Chondrocyte (in vitro differentiated cells): Measurements from ENCODE around the gene APBA1. TPM values are rescaled to one million over a fixed set of nuclear protein-coding genes. Genes with fewer than 3 reads are reported as not detected.

ENCODE experiments used
- DNase-seq: peaks from one replicate; pipeline ENCODE4 v3.0.0; 2021; ENCODE audit warnings: mixed read lengths, low spot score
- H3K27ac Mint-ChIP-seq: one replicate; pipeline ENCODE4 v1.8.0; 2021; ENCODE audit warnings: mild to moderate bottlenecking, moderate library complexity, mixed read lengths; ENCODE audit not compliant: unreplicated experiment
- H3K27me3 Mint-ChIP-seq: 2 replicates; pipeline ENCODE4 v1.8.0; 2021; ENCODE audit warnings: low read depth, mixed read lengths
- H3K36me3 Mint-ChIP-seq: 2 replicates; pipeline ENCODE4 v1.8.0; 2021; ENCODE audit warnings: low read depth, mixed read lengths
- H3K4me1 Mint-ChIP-seq: 2 replicates; pipeline ENCODE4 v1.8.0; 2021; ENCODE audit warnings: low read depth, mild to moderate bottlenecking, mixed read lengths
- H3K4me3 Mint-ChIP-seq: one replicate; pipeline ENCODE4 v1.8.0; 2021; ENCODE audit warnings: mild to moderate bottlenecking, moderate library complexity, mixed read lengths; ENCODE audit not compliant: unreplicated experiment
- H3K9me3 Mint-ChIP-seq: 2 replicates; pipeline ENCODE4 v1.8.0; 2021; ENCODE audit warnings: low read depth, mixed read lengths
- CTCF ChIP-seq: fragments of 200-600 bp; sonication (generic); IDR thresholded peaks from 2 replicates; pipeline ENCODE4 v1.5.0; 2021; ENCODE audit warnings: antibody characterized with exemption, mild to moderate bottlenecking, moderate library complexity
- long read RNA-seq: library from polyadenylated mRNA; stranded (forward); transcript quantifications from one replicate; pipeline ENCODE4 v2.0.0, GENCODE V29; 2021
- total RNA-seq: library from RNA; stranded (reverse); gene quantifications from 3 replicates; pipeline ENCODE4 v1.2.1, GENCODE V29; 2021

Gene APBA1
- 6.9 to 12.5 TPM (median 12.3 TPM) in 3 replicates for total RNA-seq
- long read RNA-seq, full-length matches to known transcripts, result 1 of 1 reads
- long read RNA-seq, partial matches to known transcripts, result 0 of 1 reads
- long read RNA-seq, other reads (novel, unspliced or antisense), result 0 of 1 reads

DNA sequence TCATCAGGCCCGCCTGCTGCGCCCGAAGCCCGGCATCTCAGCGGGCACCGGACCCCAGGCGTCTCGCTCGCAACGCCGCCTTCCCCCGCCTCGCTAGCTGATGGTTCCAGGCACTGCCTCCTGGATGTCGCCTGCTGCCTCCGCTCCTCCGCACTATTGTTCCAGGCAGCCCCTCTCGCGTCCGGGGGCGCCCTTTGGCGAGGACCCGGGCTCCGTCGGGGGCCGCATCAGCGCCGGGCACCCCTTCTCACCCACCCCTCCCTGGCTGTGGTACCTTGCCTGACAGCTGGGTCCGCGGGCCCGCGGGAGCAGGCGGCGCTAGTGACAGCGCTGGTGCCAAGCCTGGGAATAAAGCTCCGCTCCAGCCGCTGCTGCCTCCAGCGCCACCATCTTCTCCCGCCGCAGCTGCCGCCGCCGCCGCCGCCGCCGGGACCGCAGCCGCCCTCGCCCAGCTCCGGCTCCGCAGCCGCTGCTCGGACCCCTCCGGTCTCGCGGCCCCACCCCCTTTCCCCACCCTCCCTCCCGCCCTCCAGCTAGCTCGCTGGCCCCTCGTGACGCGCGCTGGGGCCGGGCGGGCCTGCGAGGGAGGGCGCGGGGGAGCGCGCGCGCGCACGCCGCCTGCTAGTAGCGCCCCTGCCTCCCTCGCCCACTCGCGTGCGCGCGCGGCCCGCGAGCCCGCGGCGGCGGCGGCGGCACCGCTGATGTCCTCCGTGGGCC, at the start of gene APBA1:
TSS of gene APBA1 (minus strand) at position 493 of the 717 bp plus-strand sequence.
- Mint-ChIP-seq H3K36me3 (no peaks in the 10 kb centered on the region), H3K9me3 (no peaks in the 10 kb centered on the region), H3K4me1 (peaks cover 33% of the 10 kb centered on the region), H3K27ac (peak within 1 kb of the TSS; percentile 86), H3K4me3 (peak within 1 kb of the TSS; percentile 81), H3K27me3 (no peaks in the 10 kb centered on the region)
- no peak for DNase-seq
- TF ChIP-seq CTCF, result peak; percentile 49

GRCh38 chr9:69719983-69720382, 47.8 kb upstream of the APBA1 start:
- Mint-ChIP-seq H3K4me3 (no peak overlapping the region), H3K36me3 (peaks cover 45% of the 10 kb centered on the region), H3K27me3 (no peaks in the 10 kb centered on the region), H3K27ac (no peak overlapping the region), H3K4me1 (no peaks in the 10 kb centered on the region), H3K9me3 (peaks cover 10% of the 10 kb centered on the region)
- no peak for DNase-seq
- TF ChIP-seq CTCF, result no peak

GRCh38 chr9:69719367-69719766, 47.2 kb upstream of the APBA1 start:
- DNase-seq, result no peak
- Mint-ChIP-seq H3K4me3 (no peak overlapping the region), H3K27me3 (no peaks in the 10 kb centered on the region)

GRCh38 chr9:69718218-69718617, 46.0 kb upstream of the APBA1 start:
- H3K4me1 Mint-ChIP-seq, result no peaks in the 10 kb centered on the region
- no peak for TF ChIP-seq CTCF
- H3K36me3 Mint-ChIP-seq, result peaks cover 38% of the 10 kb centered on the region
- H3K27ac Mint-ChIP-seq, result no peak overlapping the region
- no peak overlapping the region for H3K4me3 Mint-ChIP-seq
- DNase-seq, result no peak
- H3K9me3 Mint-ChIP-seq, result peaks cover 10% of the 10 kb centered on the region
- no peaks in the 10 kb centered on the region for H3K27me3 Mint-ChIP-seq

More at GRCh38 chr9:69719367-69719766, 47.2 kb upstream of the APBA1 start:
- Mint-ChIP-seq H3K27ac (no peak overlapping the region), H3K4me1 (no peaks in the 10 kb centered on the region), H3K36me3 (peaks cover 43% of the 10 kb centered on the region), H3K9me3 (peaks cover 10% of the 10 kb centered on the region)
- TF ChIP-seq CTCF, result no peak

DNA sequence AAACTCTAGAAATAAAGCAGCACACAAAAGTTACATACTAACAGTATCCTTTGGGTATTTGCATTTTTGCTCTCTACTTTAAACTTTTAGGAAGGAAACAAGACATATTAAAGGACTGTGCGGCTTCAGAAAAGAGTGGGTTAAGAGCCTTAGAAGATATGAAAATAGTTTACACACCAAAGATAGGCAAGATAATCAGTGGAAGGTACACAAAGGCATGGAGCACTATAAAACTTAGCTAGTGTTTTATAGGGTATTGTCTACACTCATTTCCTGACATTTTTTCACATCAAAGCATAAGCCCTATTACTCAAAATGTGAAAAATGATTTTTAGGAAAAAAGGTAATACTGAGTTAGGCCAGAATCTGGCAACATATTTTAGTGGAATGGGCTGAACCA, 43.7 kb upstream of the APBA1 start:
- Mint-ChIP-seq H3K27ac (no peak overlapping the region), H3K36me3 (peaks cover 19% of the 10 kb centered on the region), H3K4me3 (no peak overlapping the region), H3K27me3 (no peaks in the 10 kb centered on the region), H3K9me3 (peaks cover 4% of the 10 kb centered on the region), H3K4me1 (peaks cover 4% of the 10 kb centered on the region)
- DNase-seq, result no peak
- TF ChIP-seq CTCF, result no peak
